Sigmoid colon (tissue), 7 donors: ENCODE data around the gene SLC25A14. TPM values are rescaled to one million over a fixed set of nuclear protein-coding genes. Genes with fewer than 3 reads are reported as not detected.
A peak's percentile ranks its signal among the peaks of the same experiment; 100 is the strongest.

Experiments
- DNase-seq: peaks from one replicate; pipeline ENCODE4 v3.0.0-alpha.2; 2019
- H3K27ac ChIP-seq, 4 donors: fragments of 200-600 bp; sonication (generic); one replicate each; pipeline ENCODE4 v1.5.1; 2016 to 2019; ENCODE audit warnings: mild to moderate bottlenecking in 1 of 4
- H3K27me3 ChIP-seq, 3 donors: fragments of 200-600 bp; sonication (generic); one replicate each; pipeline ENCODE4 v1.5.1; 2019; ENCODE audit warnings: mild to moderate bottlenecking in 1 of 3
- H3K36me3 ChIP-seq, 4 donors: fragments of 200-600 bp; sonication (generic); one replicate each; pipeline ENCODE4 v1.5.1; 2016 to 2019
- H3K4me1 ChIP-seq, 4 donors: fragments of 200-600 bp; sonication (generic); one replicate each; pipeline ENCODE4 v1.5.1; 2017 to 2019
- H3K4me3 ChIP-seq, 4 donors: fragments of 200-600 bp; sonication (generic); one replicate each; pipeline ENCODE4 v1.5.1; 2017 to 2019; ENCODE audit warnings: mild to moderate bottlenecking in 2 of 4, moderate library complexity in 1 of 4
- H3K9me3 ChIP-seq, 4 donors: fragments of 200-600 bp in 3 of 4; sonication (generic) in 3 of 4; one replicate each; pipeline versions ENCODE4 v1.5.1 to v1.6.1; 2013 to 2019
- EP300 ChIP-seq, 4 donors: sonication (generic); formaldehyde crosslinking; IDR thresholded peaks; one replicate each; pipeline ENCODE4 v1.6.1; 2017; ENCODE audit warnings: antibody characterized with exemption in 4 of 4
- POLR2A ChIP-seq, 2 donors: fragments of 450-650 bp; IDR thresholded peaks; one replicate each; pipeline ENCODE4 v1.6.1; 2016; ENCODE audit warnings: antibody characterized with exemption in 2 of 2, mild to moderate bottlenecking in 2 of 2, moderate library complexity in 2 of 2
- POLR2AphosphoS5 ChIP-seq, 4 donors: sonication (generic); formaldehyde crosslinking; IDR thresholded peaks; one replicate each; pipeline ENCODE4 v1.6.1; 2017; ENCODE audit warnings: antibody characterized with exemption in 4 of 4
- WGBS, 2 donors: extraction: QIAGEN DNeasy Blood & Tissue Kit; methylation state at CpG; one replicate each; pipeline ENCODE4 v1.1.7; 2013; 5-methylcytosine and 5-hydroxymethylcytosine counted together
- intact Hi-C: fragments of 100-400 bp; cut with DNase I; formaldehyde crosslinking; loops from one replicate; pipeline ENCODE4 v1.15.1; 2023
- polyA plus RNA-seq, 3 donors: library from polyadenylated mRNA; stranded (reverse); fragments of 200-250 nt; gene quantifications; one replicate each; pipeline ENCODE4 v1.2.3, GENCODE V29; 2013
- total RNA-seq, 4 donors: library from RNA; depleted of rRNA; stranded (reverse); fragments of >200 nt; gene quantifications; one replicate each; pipeline ENCODE4 v1.1.0, GENCODE V29; 2016
- TF ChIP-seq, protein P1 (sequence below), 4 experiments: fragments of 450-650 bp in 3 of 4; fragments of 200-600 bp in 1 of 4; IDR thresholded peaks; one replicate each; pipeline ENCODE4 v1.5.1; 2016 to 2019; ENCODE audit warnings: antibody characterized with exemption in 4 of 4, mild to moderate bottlenecking in 3 of 4, moderate library complexity in 2 of 4
- donor health status: healthy with polysubstance abuse.
- donor health status: Bipolar disorder and iron deficiency.
- donor health status: healthy.

The SLC25A14 gene, protein sequence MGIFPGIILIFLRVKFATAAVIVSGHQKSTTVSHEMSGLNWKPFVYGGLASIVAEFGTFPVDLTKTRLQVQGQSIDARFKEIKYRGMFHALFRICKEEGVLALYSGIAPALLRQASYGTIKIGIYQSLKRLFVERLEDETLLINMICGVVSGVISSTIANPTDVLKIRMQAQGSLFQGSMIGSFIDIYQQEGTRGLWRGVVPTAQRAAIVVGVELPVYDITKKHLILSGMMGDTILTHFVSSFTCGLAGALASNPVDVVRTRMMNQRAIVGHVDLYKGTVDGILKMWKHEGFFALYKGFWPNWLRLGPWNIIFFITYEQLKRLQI
- 10 to 100 TPM in 3 of 4 donors, 1 to 10 TPM in 1; 8.6 to 16.8 (median 11.6) TPM for total RNA-seq
- 10 to 100 TPM in 1 of 3 donors, 1 to 10 TPM in 2; 4.4 to 10.0 (median 4.8) TPM for polyA plus RNA-seq

- DNase-seq: peak; percentile 85
- no peaks in the 10 kb centered on the region for H3K9me3 ChIP-seq
- intact Hi-C loops: loop anchor here (5.0 kb wide), 1 partner anchor 72 kb away; the partner anchor contains the start of gene ZNF280C
- peak within 1 kb of the TSS; percentile 34 to 74 (median 62) for H3K4me3 ChIP-seq
- WGBS, 2 donors: 0 to 1% methylated on average over 55 of the region's 55 CpGs
- TF ChIP-seq POLR2AphosphoS5 (IDR thresholded peaks at IDR 0.05) (peak in 3 of 4 donors; percentile 39 to 55 (median 39)), EP300 (IDR thresholded peaks at IDR 0.05) (no peak)
- TF ChIP-seq, protein P1, sequence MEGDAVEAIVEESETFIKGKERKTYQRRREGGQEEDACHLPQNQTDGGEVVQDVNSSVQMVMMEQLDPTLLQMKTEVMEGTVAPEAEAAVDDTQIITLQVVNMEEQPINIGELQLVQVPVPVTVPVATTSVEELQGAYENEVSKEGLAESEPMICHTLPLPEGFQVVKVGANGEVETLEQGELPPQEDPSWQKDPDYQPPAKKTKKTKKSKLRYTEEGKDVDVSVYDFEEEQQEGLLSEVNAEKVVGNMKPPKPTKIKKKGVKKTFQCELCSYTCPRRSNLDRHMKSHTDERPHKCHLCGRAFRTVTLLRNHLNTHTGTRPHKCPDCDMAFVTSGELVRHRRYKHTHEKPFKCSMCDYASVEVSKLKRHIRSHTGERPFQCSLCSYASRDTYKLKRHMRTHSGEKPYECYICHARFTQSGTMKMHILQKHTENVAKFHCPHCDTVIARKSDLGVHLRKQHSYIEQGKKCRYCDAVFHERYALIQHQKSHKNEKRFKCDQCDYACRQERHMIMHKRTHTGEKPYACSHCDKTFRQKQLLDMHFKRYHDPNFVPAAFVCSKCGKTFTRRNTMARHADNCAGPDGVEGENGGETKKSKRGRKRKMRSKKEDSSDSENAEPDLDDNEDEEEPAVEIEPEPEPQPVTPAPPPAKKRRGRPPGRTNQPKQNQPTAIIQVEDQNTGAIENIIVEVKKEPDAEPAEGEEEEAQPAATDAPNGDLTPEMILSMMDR (IDR thresholded peaks at IDR 0.05): no peak
- H3K27me3 ChIP-seq: no peaks in the 10 kb centered on the region
- peak within 1 kb of the TSS; percentile 14 to 70 (median 62) for H3K27ac ChIP-seq
- no peaks in the 10 kb centered on the region for H3K4me1 ChIP-seq
- H3K36me3 ChIP-seq: no peaks in the 10 kb centered on the region
These were observed at the start of gene SLC25A14 for GRCh38 chrX:130339408-130340222. SLC25A14 (plus strand) TSS chrX:130339919; CDS start chrX:130340279, 360 bp downstream.

GRCh38 chrX:130295519-130296296 is 44.0 kb upstream of the SLC25A14 start:
- H3K36me3 ChIP-seq: no peaks in the 10 kb centered on the region
- no peaks in the 10 kb centered on the region for H3K9me3 ChIP-seq
- H3K27ac ChIP-seq: no peak overlapping the region
- no peak for DNase-seq
- TF ChIP-seq EP300 (IDR thresholded peaks at IDR 0.05) (no peak), POLR2A (IDR thresholded peaks at IDR 0.05) (no peak), POLR2AphosphoS5 (IDR thresholded peaks at IDR 0.05) (no peak)
- TF ChIP-seq, protein P1 (IDR thresholded peaks at IDR 0.05): no peak
- H3K4me3 ChIP-seq: no peak overlapping the region
- intact Hi-C loops: no loop called here
- no peaks in the 10 kb centered on the region for H3K27me3 ChIP-seq
- 68 to 81% methylated on average over 5 of the region's 5 CpGs for WGBS, 2 donors
- no peaks in the 10 kb centered on the region for H3K4me1 ChIP-seq

- Histone ChIP-seq H3K9me3 (no peaks in the 10 kb centered on the region), H3K4me3 (no peak overlapping the region), H3K36me3 (no peaks in the 10 kb centered on the region), H3K27me3 (no peaks in the 10 kb centered on the region), H3K4me1 (no peaks in the 10 kb centered on the region), H3K27ac (no peak overlapping the region)
- intact Hi-C loops: no loop called here
- TF ChIP-seq EP300 (IDR thresholded peaks at IDR 0.05) (no peak), POLR2AphosphoS5 (IDR thresholded peaks at IDR 0.05) (no peak), POLR2A (IDR thresholded peaks at IDR 0.05) (no peak)
- TF ChIP-seq, protein P1 (IDR thresholded peaks at IDR 0.05): no peak
- DNase-seq: no peak
- 82 to 88% methylated on average over 3 of the region's 3 CpGs for WGBS, 2 donors
These were observed 43.4 kb upstream of the SLC25A14 start for GRCh38 chrX:130296297-130296678.

DNA sequence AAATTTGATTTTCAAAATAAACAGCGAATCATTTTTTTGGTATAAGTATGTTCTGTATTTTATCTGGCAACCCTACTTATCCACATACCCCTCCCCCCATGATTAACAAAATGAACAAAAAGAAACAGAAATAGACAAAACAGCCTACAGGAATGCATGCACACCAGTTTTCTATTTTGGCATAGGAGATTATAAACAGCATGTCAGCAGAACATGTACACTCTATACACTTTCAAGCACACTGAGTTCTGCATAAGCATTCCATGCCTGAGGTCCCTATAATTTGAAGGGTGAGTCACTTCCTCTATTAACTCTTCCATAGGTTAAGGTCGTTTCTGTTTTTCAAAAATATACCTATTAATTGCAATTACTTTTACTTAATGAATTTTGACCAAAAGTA is 43.0 kb upstream of the SLC25A14 start:
- TF ChIP-seq POLR2AphosphoS5 (IDR thresholded peaks at IDR 0.05) (no peak), EP300 (IDR thresholded peaks at IDR 0.05) (no peak), POLR2A (IDR thresholded peaks at IDR 0.05) (no peak)
- TF ChIP-seq, protein P1 (IDR thresholded peaks at IDR 0.05): no peak
- intact Hi-C loops: no loop called here
- 39 to 42% methylated on average over 2 of the region's 2 CpGs for WGBS, 2 donors
- Histone ChIP-seq H3K36me3 (no peaks in the 10 kb centered on the region), H3K27me3 (no peaks in the 10 kb centered on the region), H3K4me1 (no peaks in the 10 kb centered on the region), H3K9me3 (no peaks in the 10 kb centered on the region), H3K4me3 (no peak overlapping the region), H3K27ac (no peak overlapping the region)
- DNase-seq: no peak
